GM12801 (cell line): Measurements from ENCODE around the gene ADAMTS4.

Experiments
- CTCF ChIP-seq: IDR thresholded peaks from one replicate; pipeline ENCODE4 v1.5.1; 2011; ENCODE audit warnings: control low read depth; ENCODE audit not compliant: insufficient read length; ENCODE audit errors: extremely low read depth

The ADAMTS4 gene

GRCh38 chr1:161179698-161180097 is 19.2 kb downstream of the ADAMTS4 start:
- no peak for TF ChIP-seq CTCF

GRCh38 chr1:161177936-161178244 is 21.0 kb downstream of the ADAMTS4 start:
- TF ChIP-seq CTCF, result no peak

- no peak for TF ChIP-seq CTCF
Measured at GRCh38 chr1:161177112-161177935, 21.5 kb downstream of the ADAMTS4 start, which contains the start of gene B4GALT3. Gene B4GALT3, minus strand, starts transcription at chr1:161177507. Its CDS starts 1,447 bp downstream, at chr1:161176060.

GRCh38 chr1:161176468-161177111 is 22.3 kb downstream of the ADAMTS4 start:
- TF ChIP-seq CTCF, result no peak

- no peak for TF ChIP-seq CTCF
Measured at GRCh38 chr1:161175771-161176453, 22.9 kb downstream of the ADAMTS4 start.

GRCh38 chr1:161174911-161175310 is 23.9 kb downstream of the ADAMTS4 start:
- TF ChIP-seq CTCF, result no peak

GRCh38 chr1:161173711-161174110 is 25.1 kb downstream of the ADAMTS4 start:
- no peak for TF ChIP-seq CTCF
